Measurements from ENCODE around the gene TRMT2B.
"Not testable (repeated sequence)": the region's sequence is repeated elsewhere in the genome, so short reads cannot be mapped to it uniquely, and the experiment has no call there.

The TRMT2B gene

GRCh38 chrX:100995469-100995868, 56.4 kb downstream of the TRMT2B start:
- peak; percentile 88 for DNase-seq

- DNase-seq, result peak; percentile 65
Observed at GRCh38 chrX:100994352-100995281, 57.3 kb downstream of the TRMT2B start.

- DNase-seq, result no peak
Observed at GRCh38 chrX:100990139-100990538, 61.8 kb downstream of the TRMT2B start.

GRCh38 chrX:100984818-100985217, 67.1 kb downstream of the TRMT2B start:
- DNase-seq, result no peak

GRCh38 chrX:100981498-100981845, 70.4 kb downstream of the TRMT2B start:
- not testable (repeated sequence) for DNase-seq

- peak; percentile 87 for DNase-seq
Observed at GRCh38 chrX:100980608-100981497, 71.1 kb downstream of the TRMT2B start.

- DNase-seq, result peak; percentile 31
Observed at GRCh38 chrX:100979881-100980607, 71.9 kb downstream of the TRMT2B start.

GRCh38 chrX:100976211-100976610, 75.7 kb downstream of the TRMT2B start:
- peak; percentile 19 for DNase-seq

- peak; percentile 4 for DNase-seq
Observed at GRCh38 chrX:100975212-100975611, 76.7 kb downstream of the TRMT2B start.

- DNase-seq, result peak; percentile 1
Observed at GRCh38 chrX:100973411-100973810, 78.5 kb downstream of the TRMT2B start.

- no peak for DNase-seq
Observed at GRCh38 chrX:100969936-100970335, 82.0 kb downstream of the TRMT2B start.

GRCh38 chrX:100969408-100969807, 82.5 kb downstream of the TRMT2B start, which contains the start of gene ARL13A:
TSS of gene ARL13A (plus strand) at chrX:100969708. CDS start at chrX:100973690, 3,982 bp downstream.
- no peak for DNase-seq

- DNase-seq, result no peak
Observed at GRCh38 chrX:100964362-100964761, 87.5 kb downstream of the TRMT2B start.

- no peak for DNase-seq
Observed at GRCh38 chrX:100962811-100963210, 89.1 kb downstream of the TRMT2B start.

Data from EL (cell line).